HEK293 (cell line): Measurements from ENCODE around the gene KRTAP12-3.
"Not testable (repeated sequence)": the region's sequence is repeated elsewhere in the genome, so short reads cannot be mapped to it uniquely, and the experiment has no call there.

Experiments used
- CTCF ChIA-PET: fragments of 350-600 bp; formaldehyde crosslinking; extraction: SDS; loops from one replicate; lab custom pipeline; 2021; ENCODE audit warnings: antibody characterized with exemption; lab: Yijun Ruan, JAX
- POLR2A ChIA-PET: fragments of 300-600 bp; formaldehyde crosslinking; extraction: SDS; loops from one replicate; lab custom pipeline; 2020; ENCODE audit warnings: antibody characterized with exemption, inconsistent platforms; lab: Yijun Ruan, JAX
- H3K27ac ChIP-seq: fragments of 200-500 bp; sonication (Bioruptor generic); 2 replicates; pipeline ENCODE4 v1.5.1; 2014; ENCODE audit warnings: low read depth, low read length, control low read depth, inconsistent platforms; ENCODE audit errors: extremely low read depth
- H3K36me3 ChIP-seq, 2 experiments: fragments of 200-500 bp in 1 of 2; sonication (Bioruptor generic) in 1 of 2; 1 replicate in 1 of 2; 2 replicates in 1 of 2; pipeline ENCODE4 v1.5.1; 2014 to 2017; ENCODE audit warnings: inconsistent platforms in 2 of 2, low read length in 2 of 2; ENCODE audit not compliant: control insufficient read depth in 2 of 2, insufficient read depth in 1 of 2
- H3K4me1 ChIP-seq: fragments of 200-500 bp; sonication (Bioruptor generic); 2 replicates; pipeline ENCODE4 v1.5.1; 2014; ENCODE audit warnings: mild to moderate bottlenecking, low read length, inconsistent platforms; ENCODE audit not compliant: control insufficient read depth, insufficient read depth
- H3K4me3 ChIP-seq: 2 replicates; pipeline ENCODE4 v1.5.1; 2011; ENCODE audit warnings: low read depth, mild to moderate bottlenecking, control low read depth, low read length, moderate library complexity
- H3K9me3 ChIP-seq: fragments of 200-500 bp; sonication (Bioruptor generic); 2 replicates; pipeline ENCODE4 v1.5.1; 2014; ENCODE audit warnings: low read depth, low read length, inconsistent platforms; ENCODE audit not compliant: control insufficient read depth, insufficient read depth
- EGR2 ChIP-seq: fragments of 450-650 bp; formaldehyde crosslinking; IDR thresholded peaks from 2 replicates; pipeline ENCODE4 v1.5.1; 2016; ENCODE audit warnings: low read depth, missing biosample characterization, missing genetic modification characterization
- KLF1 ChIP-seq: fragments of 450-650 bp; formaldehyde crosslinking; IDR thresholded peaks from 2 replicates; pipeline ENCODE4 v1.5.1; 2016; ENCODE audit warnings: missing biosample characterization, missing genetic modification characterization
- PRDM6 ChIP-seq: fragments of 450-650 bp; formaldehyde crosslinking; IDR thresholded peaks from 2 replicates; pipeline ENCODE4 v1.5.1; 2017; ENCODE audit warnings: missing biosample characterization, missing genetic modification characterization
- SETDB1 ChIP-seq: IDR thresholded peaks from one replicate; pipeline ENCODE4 v1.6.1; 2017; ENCODE audit warnings: mild to moderate bottlenecking, low read length, moderate library complexity, mixed read lengths; ENCODE audit not compliant: insufficient read length
- ZNF311 ChIP-seq: fragments of 450-650 bp; formaldehyde crosslinking; IDR thresholded peaks from 2 replicates; pipeline ENCODE4 v1.5.1; 2017; ENCODE audit warnings: missing biosample characterization, missing genetic modification characterization, borderline replicate concordance
- ZNF366 ChIP-seq: fragments of 450-650 bp; formaldehyde crosslinking; conservative IDR thresholded peaks from 2 replicates; pipeline ENCODE4 v1.5.1; 2016; ENCODE audit warnings: missing biosample characterization, missing genetic modification characterization
- ZNF426 ChIP-seq: fragments of 450-650 bp; formaldehyde crosslinking; IDR thresholded peaks from 2 replicates; pipeline ENCODE4 v1.5.1; 2017; ENCODE audit warnings: missing biosample characterization, missing genetic modification characterization, mild to moderate bottlenecking, inconsistent platforms, moderate library complexity
- ZNF514 ChIP-seq: fragments of 450-650 bp; formaldehyde crosslinking; IDR thresholded peaks from 2 replicates; pipeline ENCODE4 v1.5.1; 2016; ENCODE audit warnings: missing biosample characterization, missing genetic modification characterization
- ZNF558 ChIP-seq: fragments of 450-650 bp; formaldehyde crosslinking; IDR thresholded peaks from 2 replicates; pipeline ENCODE4 v1.5.1; 2016; ENCODE audit warnings: missing biosample characterization, missing genetic modification characterization
- ZNF571 ChIP-seq: fragments of 450-650 bp; formaldehyde crosslinking; IDR thresholded peaks from 2 replicates; pipeline ENCODE4 v1.5.0; 2017; ENCODE audit warnings: missing biosample characterization, missing genetic modification characterization
- ZNF585B ChIP-seq: fragments of 450-650 bp; formaldehyde crosslinking; IDR thresholded peaks from 2 replicates; pipeline ENCODE4 v1.5.1; 2016; ENCODE audit warnings: missing biosample characterization, missing genetic modification characterization
- ZNF610 ChIP-seq: fragments of 450-650 bp; formaldehyde crosslinking; IDR thresholded peaks from 2 replicates; pipeline ENCODE4 v1.5.1; 2016; ENCODE audit warnings: missing biosample characterization, missing genetic modification characterization, borderline replicate concordance
- ZNF645 ChIP-seq: fragments of 450-650 bp; formaldehyde crosslinking; IDR thresholded peaks from 2 replicates; pipeline ENCODE4; 2016; ENCODE audit warnings: missing biosample characterization, missing genetic modification characterization
- ZNF658 ChIP-seq: fragments of 450-650 bp; formaldehyde crosslinking; IDR thresholded peaks from 2 replicates; pipeline ENCODE4; 2016; ENCODE audit warnings: missing biosample characterization, missing genetic modification characterization
- ZXDB ChIP-seq: fragments of 450-650 bp; formaldehyde crosslinking; IDR thresholded peaks from 2 replicates; pipeline ENCODE4 v1.5.1; 2016; ENCODE audit warnings: missing biosample characterization, missing genetic modification characterization
- TF ChIP-seq, protein P1 (sequence below): fragments of 450-650 bp; formaldehyde crosslinking; IDR thresholded peaks from 2 replicates; pipeline ENCODE4 v1.5.1; 2016; ENCODE audit warnings: missing biosample characterization, missing genetic modification characterization

Gene KRTAP12-3

DNA sequence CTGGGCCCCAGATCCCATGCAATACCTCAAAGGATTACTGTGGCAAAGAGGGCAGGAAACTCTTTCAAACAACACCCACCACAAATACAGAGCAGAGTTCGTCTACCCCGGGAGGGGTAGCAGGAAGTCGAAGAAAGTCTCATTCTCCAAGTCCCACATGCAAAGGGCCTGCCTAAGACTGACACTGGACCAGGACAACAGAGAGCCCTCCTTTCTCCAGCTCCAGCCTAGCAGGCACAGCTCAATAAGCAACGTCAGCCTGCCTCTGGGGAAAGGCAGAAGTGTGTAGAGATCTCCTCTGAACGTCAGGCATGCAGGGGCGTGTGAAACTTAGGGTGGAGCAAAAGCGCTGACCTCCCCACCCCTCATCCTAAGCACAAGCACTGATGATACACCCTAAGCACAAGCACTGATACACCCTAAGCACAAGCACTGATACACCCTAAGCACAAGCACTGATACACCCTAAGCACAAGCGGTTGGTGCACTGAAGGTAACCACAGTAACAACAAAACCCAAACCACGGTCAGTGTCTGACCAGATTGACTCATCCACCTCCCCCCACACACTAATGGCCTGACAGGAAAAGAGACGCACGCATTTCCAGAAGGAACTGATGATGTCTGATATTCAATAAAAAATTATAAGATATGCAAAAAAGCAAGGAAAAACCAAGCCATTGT lies 1.3 kb downstream of the KRTAP12-3 start:
- Histone ChIP-seq H3K36me3 (no peaks in the 10 kb centered on the region), H3K27ac (no peak overlapping the region), H3K4me1 (no peaks in the 10 kb centered on the region), H3K4me3 (no peak overlapping the region), H3K9me3 (no peaks in the 10 kb centered on the region)
- CTCF ChIA-PET: interaction anchor here (0.6 kb wide), 1 partner anchor 282 kb away, joined by 4 read pairs; no protein-coding TSS in a partner anchor
- POLR2A ChIA-PET: no interaction called here
- TF ChIP-seq ZNF585B (tag by site-specific recombination) (no peak), KLF1 (tag by site-specific recombination) (peak; percentile 48; the same call in 1 of the 2 replicates)
- TF ChIP-seq, protein P1, sequence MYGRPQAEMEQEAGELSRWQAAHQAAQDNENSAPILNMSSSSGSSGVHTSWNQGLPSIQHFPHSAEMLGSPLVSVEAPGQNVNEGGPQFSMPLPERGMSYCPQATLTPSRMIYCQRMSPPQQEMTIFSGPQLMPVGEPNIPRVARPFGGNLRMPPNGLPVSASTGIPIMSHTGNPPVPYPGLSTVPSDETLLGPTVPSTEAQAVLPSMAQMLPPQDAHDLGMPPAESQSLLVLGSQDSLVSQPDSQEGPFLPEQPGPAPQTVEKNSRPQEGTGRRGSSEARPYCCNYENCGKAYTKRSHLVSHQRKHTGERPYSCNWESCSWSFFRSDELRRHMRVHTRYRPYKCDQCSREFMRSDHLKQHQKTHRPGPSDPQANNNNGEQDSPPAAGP (tag by site-specific recombination): 0 out of 2 replicates have a peak, but pooled peaks have one; percentile 42

GRCh38 chr21:44661567-44661966 lies 3.8 kb downstream of the KRTAP12-3 start:
- not testable (repeated sequence) for H3K9me3 ChIP-seq
- TF ChIP-seq EGR2: 0 out of 2 replicates have a peak, but pooled peaks have one; percentile 12
- TF ChIP-seq, all 188 proteins: peak for 1; not testable (repeated sequence) for 187

GRCh38 chr21:44664691-44665090 lies 7.0 kb downstream of the KRTAP12-3 start:
- Histone ChIP-seq H3K4me3 (no peak overlapping the region), H3K9me3 (no peaks in the 10 kb centered on the region), H3K27ac (no peak overlapping the region), H3K36me3 (no peaks in the 10 kb centered on the region), H3K4me1 (no peaks in the 10 kb centered on the region)
- ChIA-PET POLR2A (no interaction called here), CTCF (no interaction called here)
- no peak for TF ChIP-seq ZNF311
- TF ChIP-seq ZNF366: no peak
- TF ChIP-seq ZNF658: no peak
- no peak for TF ChIP-seq ZXDB (tag by site-specific recombination)
- TF ChIP-seq ZNF610 (tag by site-specific recombination): no peak
- no peak for TF ChIP-seq ZNF426
- TF ChIP-seq SETDB1: no peak
- no peak for TF ChIP-seq PRDM6
- TF ChIP-seq ZNF645 (tag by site-specific recombination): no peak
- TF ChIP-seq ZNF558: no peak
- TF ChIP-seq ZNF571: no peak
- TF ChIP-seq ZNF514: no peak

More at GRCh38 chr21:44661567-44661966, 3.8 kb downstream of the KRTAP12-3 start:
- H3K4me3 ChIP-seq, POLR2A ChIA-PET, H3K27ac ChIP-seq, H3K4me1 ChIP-seq, CTCF ChIA-PET, H3K36me3 ChIP-seq: not testable (repeated sequence)
